HG02973 (cell line): ENCODE results near the gene CDHR3.
"Not testable (repeated sequence)": the region's sequence is repeated elsewhere in the genome, so short reads cannot be mapped to it uniquely, and the experiment has no call there.

Experiments
- ATAC-seq: cut with Tn5 transposase; IDR thresholded peaks from one replicate; pipeline ENCODE4 v1.9.1; 2021; ENCODE audit warnings: moderate library complexity; ENCODE audit not compliant: unreplicated experiment

The CDHR3 gene

DNA sequence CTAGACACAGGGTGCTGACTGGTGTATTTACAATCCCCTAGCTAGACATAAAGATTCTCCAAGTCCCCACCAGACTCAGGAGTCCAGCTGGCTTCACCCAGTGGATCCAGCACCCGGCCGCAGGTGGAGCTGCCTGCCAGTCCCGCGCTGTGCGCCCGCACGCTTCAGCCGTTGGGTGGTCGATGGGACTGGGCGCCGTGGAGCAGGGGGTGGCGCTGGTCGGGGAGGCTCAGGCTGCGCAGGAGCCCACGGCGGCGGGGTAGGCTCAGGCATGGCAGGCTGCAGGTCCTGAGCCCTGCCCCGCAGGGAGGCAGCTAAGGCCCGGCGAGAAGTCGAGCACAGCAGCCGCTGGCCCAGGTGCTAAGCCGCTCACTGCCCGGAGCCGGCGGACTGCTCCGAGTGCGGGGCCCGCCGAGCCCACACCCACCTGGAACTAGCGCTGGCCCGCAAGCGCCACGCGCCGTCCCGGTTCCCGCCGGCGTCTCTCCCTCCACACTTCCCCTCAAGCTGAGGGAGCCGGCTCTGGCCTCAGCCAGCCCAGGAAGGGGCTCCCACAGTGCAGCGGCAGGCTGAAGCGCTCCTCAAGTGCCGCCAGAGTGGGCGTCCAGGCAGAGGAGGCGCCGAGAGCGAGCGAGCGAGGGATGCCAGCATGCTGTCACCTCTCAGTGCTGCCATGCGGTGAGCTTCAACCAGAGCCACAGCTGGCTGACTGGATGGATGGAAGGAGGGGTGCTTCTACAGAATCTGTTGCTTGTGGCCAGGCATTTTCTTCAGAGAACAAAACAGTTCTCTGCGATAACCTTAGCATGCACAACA lies 7.2 kb upstream of the CDHR3 start:
- not testable (repeated sequence) for ATAC-seq

DNA sequence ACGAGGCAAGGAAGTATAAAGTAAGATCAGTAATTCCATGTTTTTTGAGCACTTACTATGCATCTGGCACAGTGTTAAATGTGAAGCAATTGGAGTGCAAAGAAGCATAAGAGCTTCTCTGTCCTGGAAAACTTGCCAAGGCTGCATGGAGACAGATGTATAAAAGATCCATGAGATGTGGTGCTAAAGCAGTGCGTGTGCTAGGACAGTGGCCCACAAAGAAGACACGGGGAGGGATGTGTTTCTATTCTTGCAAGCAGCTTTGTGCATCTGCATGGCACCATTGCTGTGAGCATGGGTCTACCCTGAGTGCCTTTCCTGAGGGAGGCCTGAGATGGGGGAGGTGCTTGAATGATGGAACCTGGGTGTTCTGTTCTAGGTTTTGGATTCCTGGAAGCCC lies 5.1 kb upstream of the CDHR3 start:
- no peak for ATAC-seq

DNA sequence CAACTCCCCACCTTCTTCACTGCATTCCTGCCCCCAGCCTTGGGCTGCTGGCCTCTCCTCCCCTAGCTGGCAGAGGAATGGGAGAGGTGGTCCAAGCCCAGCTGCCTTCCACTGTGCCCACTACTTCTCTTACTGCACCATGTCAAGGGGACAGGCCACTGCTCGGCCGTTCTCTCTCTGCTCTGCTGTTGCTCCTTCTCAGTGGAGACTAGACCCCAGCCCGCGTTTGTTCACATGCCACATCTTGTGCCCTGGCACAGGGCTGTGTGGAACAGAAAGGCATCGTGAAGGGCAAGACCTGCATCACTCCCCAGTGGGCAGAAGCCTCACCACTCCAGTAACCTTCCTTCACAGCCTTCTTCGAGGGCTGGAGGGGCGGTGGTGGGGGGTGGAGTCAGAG lies 711 bp upstream of the CDHR3 start:
- ATAC-seq, result no peak

DNA sequence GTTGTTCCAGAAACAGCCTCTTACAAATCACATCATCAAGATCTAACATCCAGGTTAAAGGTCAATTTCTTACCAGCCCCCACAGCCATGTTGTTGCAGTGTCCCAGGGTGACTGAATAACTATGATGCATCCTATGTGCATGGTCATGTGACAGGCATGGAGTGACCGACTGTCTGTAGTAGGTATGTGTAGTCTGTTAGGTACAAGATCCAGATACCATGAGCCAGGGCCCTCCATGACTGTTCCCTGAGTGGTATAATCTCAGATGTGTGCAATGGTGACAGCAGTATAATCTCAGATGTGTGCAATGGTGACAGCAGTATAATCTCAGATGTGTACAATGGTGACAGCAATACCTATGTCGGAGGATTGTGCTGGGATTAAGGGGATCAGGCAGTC lies 8.8 kb downstream of the CDHR3 start:
- ATAC-seq, result no peak

DNA sequence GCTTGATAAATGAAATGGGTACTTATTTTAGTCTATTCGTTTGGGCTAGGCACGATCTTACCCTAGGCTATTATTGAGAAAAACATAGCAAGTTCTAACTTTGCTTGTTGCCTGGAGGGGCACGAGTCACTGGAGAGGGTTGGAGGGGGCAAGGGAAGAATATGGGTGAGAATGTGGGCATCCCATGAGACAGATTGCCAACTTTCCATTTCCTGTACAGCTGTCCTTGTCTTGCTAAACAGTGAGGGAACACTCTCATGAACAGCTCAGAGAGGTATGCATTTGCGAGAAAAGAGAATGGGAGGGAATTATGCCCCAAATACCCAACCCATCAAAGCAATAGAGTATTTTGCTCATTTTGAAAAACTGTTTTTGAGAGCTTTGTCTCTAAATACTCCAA lies 9.2 kb downstream of the CDHR3 start:
- no peak for ATAC-seq

DNA sequence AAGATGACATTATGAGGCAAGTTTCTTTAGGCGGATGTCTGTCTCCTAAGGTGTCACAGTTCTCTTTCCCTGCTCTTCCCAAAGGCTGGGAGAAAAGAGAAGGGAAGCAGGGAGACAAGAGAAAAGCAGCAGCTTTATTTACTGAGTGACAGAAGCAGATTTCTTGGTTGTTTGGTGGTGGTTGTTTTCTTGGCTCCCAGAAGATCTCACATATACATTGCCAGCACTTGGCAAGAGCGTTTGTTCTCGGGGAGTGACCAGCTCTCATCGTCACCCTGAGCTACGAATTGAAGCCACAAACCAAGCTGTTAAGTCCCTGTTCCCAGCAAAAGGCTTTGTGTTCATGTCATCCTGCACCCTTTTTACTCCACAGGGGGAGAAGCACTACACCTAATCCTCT lies 11.4 kb downstream of the CDHR3 start:
- ATAC-seq, result no peak

DNA sequence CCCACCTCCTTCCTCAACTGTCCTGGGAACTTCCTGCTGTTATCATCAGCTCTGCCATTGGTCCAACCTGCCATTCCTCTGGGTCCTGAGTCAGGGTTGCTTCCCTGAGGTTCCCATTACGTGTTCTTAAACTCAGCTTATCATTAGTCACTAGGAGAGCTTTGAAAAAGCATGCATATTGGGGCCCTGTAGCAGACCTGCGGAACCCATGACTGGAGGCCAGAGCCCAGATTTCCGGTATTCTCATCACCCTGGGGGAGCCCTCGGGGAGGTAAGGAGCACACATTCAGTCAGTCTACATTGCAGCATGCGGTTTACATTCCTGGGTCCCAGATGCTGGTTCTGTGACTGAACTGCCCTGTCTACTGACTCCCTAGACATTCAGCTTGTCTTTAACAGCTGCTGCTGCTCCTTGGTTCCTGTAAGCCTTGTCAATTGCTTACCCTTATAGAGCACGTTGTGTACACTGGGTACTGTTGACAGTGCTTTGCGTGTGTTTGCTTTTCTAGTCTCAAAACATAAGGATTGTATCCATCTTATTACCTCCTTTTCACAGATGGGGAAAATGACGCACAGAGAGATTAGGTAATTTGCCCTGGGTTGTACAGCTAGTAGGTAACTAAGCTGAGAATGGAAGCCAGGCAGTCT lies 12.8 kb downstream of the CDHR3 start:
- ATAC-seq, result no peak

DNA sequence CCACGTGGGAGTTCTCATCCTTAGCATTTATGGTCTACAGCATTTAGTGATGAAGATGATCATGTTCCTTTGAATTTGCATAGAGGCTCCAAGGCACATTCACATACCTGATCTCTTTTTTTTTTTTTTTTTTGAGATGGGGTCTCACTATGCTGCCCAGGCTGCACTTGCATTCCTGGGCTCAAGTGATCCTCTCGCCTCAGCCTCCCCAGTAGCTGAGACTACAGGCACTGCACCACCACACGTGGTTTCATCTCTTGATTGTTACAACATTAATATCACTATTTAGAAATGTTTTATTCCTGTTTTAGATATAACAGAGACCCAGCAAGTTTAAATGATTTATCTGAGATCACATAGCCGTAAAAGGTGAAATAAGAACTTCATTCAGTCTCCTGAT lies 13.8 kb downstream of the CDHR3 start:
- ATAC-seq, result no peak

DNA sequence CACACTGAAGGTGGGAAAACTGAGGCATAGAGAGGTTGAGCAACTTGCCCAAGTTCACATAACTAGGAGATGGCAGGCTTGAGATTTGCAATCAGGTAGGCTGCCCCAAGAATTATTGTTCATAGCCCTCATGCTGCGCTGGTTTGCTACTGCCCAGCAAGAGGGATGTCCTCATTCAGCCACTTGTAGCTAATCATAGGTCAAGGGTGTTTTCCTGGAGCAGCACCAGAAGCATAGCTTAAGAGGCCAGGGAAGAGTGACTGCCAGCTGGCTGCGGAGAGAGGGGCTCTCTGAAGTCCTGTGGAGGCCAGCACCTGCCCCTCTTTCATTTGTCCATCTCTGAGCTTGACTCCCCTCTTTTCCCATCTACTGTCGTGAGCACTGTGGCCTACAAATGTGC lies 15.0 kb downstream of the CDHR3 start:
- ATAC-seq, result no peak

DNA sequence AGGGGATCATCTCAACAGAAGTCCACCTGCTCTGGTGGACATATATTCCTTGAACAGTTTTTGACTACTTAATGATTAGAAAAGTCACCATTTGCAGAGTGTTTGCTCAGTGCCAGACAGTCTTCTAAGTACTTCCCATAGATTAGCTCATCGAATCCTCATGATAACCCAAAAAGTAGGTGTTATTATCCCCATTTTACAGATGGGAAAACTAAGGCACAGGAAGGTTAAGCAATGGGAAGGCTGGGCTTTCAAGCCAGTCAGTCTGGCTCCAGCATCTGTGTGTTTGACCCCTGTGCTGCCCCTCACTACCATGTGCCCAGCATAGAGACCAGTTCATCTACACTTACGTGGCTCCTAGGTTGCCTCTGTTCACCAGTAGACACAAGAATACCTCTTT lies 15.9 kb downstream of the CDHR3 start:
- ATAC-seq, result no peak

DNA sequence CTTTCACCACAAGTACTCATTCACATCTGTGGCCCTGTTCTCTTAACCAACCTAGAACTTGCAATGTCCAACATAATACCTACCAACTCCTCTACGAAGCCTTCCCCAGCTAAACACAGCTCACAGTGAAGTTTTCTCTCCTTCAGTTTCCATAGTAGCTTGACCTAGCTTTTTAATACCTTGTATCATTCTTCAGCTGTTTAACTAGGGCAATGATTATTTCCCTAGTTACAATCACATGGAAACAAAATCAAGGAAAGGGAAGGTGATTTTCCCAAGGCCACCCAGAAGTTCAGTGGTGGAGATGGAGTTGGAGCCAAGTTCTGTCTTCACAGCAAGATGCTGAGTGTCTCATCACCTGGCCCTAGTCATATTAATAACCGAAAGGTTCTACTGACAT lies 16.3 kb downstream of the CDHR3 start:
- ATAC-seq, result no peak

DNA sequence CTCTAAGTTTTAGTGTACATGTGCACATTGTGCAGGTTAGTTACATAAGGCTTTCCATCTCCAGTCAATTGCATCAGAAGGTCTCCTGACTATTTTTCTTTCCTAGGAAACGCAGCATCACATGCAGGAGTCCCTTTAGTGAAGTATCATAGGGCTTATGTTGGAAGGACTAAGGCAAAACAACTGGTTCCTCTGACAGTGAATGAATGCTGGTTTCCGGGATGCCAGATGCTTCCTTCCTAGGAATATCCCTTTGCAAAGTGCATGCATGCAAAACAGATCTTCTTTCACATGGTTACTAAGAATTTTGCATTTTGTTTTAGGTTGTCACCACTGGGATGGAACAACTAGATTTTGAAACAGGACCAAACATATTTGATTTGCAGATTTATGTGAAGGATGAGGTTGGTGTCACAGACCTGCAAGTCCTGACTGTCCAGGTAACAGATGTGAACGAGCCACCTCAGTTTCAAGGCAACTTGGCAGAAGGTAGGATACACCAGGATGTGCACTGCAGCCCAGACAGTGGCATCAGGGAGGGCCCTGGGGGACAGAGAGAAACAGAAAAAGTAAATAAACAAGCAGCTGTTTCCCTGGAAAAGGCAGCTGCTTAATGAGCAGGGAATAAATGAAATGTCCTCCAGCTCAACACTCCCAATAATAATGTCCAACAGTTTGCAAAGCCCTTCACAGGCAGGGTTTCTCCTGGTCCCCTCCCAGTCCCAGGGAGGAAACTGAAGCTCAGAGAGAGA lies 17.8 kb downstream of the CDHR3 start:
- ATAC-seq, result no peak

DNA sequence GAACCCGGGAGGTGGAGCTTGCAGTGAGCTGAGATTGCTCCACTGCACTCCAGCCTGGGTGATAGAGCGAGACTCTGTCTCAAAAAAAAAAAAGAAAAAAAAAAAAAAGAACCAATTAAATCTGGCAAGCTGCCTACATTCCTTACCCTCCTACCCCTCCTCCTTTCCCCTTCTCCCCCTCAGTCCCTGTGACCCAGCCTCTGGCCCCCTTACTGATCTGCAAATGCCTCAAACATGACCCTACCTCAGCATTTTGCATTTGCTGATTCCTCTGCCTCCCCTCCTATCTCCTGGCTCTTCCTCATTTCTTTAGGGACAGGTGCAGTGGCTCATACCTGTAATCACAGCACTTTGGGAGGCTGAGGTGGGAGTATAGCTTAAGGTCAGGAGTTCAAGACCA lies 19.3 kb downstream of the CDHR3 start:
- ATAC-seq, result no peak

DNA sequence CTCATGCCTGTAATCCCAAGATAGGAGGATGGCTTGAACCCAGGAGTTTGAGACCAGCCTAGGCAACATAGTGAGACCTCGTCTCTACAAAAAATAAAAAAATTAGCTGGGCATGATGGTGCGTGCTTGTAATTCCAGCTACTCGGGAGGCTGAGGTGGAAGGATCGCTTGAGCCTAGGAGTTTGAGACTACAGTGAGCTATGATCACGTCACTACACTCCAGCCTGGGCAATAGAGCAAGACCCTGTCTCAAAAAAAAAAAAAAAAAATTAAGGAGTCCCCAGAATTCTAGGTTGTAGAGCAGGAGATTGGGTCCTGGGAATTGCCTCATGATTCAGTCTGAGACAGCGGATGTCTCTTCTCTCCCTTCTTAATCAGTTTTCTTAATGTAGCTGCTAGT lies 21.7 kb downstream of the CDHR3 start:
- ATAC-seq, result not testable (repeated sequence)

DNA sequence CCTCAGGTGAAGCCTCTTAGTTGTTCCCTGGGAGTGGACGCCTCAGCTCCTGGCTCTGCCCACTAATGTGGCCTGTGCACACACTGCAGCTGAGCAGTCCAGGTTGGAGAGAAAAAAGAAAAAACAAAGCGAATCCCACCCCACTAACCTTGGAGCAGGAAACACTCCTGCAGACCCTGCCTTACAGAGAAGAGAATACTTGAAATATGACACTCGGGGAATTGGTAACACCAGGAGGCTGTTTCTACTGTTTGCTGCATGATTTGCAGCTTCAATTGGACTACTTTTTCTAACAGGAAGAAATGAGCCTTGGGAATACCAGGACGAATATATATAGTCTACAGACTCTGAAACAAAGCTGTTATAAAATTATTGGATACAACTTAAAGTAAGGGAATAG lies 22.2 kb downstream of the CDHR3 start:
- no peak for ATAC-seq

DNA sequence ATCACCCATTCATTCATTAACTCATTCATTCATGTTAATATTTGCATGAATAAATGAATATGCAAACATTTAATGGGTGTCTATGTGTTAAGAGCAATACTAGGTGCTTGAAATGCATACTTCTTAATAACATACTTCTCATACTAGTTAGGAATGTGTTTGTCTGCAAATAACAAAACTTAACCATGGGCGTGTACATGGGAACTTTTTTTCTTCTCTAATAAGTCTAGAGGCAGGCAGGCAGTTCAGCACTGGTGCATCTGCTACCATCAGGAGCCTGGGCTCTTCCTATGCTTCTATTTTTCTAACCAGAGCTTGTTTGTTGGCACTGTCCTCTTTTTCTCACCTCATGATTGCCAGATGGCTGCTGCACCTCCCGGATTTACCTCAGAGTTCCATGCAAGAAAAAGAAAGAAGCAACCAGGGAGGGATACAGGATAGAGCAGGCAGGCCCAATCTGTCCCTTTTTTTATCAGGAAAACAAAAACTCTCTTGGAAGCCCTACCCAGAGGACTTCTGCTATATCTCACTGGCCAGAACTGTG lies 22.7 kb downstream of the CDHR3 start:
- no peak for ATAC-seq

DNA sequence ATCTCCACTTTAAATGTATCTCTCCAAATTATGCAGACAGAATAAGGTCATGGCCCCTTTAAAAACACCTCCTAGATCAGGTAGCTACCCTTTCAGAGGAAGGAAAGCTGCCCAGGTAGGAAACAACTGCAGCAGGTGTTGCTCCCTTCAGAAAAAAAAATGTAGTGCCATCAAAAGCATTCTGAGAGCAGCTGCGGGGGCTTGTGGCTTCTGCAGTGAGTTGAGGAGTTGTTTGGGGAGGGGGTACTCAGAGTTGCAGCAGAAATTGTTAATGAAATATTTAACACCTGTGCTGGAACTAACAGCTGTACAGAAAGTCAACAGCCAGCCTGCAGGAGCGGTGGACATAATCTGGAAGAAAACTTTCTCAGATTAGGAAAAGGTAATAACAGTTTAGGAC lies 24.0 kb downstream of the CDHR3 start:
- ATAC-seq, result no peak

DNA sequence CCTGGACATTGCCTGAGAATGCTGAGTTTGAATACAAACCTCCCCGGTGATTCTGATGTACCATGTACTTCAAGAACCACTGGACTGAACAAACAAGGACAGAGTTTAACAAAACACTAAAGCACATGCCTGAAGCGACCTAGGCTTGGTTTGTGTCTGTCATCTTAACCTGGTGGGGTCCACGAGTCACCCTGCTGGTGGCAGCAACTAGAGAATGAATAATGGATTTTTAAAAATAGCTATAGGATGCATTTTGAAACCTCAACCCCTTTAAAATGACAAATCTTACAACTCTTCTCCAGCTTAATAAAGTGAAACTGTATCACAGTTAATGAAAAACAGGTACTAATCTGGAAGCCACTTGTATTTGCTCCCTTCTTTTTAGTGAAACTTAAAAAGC lies 25.2 kb downstream of the CDHR3 start:
- no peak for ATAC-seq

DNA sequence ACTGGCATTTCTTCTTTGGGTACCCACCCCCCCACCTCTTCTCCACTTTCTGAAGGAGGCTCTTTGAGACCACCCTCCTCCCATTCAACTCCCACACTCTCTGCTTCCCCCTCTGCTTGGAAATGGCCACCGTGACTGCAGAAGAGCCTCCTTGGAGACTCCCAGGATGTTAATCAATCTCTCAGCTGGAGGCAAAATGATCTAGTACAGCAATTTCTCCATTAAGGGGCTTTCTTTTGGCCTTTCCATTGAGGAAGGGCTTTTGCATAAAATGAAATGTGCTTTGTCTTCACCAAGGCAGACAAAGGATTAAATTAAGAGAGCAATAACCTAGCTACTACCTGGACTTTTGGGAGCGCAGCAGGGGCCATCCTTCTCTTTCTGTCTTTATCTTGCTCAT lies 26.1 kb downstream of the CDHR3 start:
- ATAC-seq, result no peak

DNA sequence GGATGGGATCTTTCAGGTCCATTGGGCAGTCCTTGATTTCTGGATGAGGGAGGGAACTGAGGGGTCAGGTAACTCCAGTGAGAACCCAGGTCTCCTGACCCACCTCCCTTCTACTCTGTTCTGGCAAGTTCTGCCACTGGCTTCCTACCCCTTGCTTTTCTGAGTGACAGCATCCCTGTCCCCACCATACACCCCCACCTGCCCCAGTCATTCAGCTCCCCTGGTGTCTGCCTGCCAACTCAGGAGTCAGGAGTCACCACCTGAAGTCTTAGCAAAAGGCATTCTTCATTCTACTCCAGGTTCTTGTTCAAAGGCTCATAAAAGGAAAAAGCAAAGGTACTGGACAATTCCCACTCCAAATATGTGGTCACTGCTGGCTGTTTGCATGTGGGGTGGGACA lies 26.6 kb downstream of the CDHR3 start:
- no peak for ATAC-seq

DNA sequence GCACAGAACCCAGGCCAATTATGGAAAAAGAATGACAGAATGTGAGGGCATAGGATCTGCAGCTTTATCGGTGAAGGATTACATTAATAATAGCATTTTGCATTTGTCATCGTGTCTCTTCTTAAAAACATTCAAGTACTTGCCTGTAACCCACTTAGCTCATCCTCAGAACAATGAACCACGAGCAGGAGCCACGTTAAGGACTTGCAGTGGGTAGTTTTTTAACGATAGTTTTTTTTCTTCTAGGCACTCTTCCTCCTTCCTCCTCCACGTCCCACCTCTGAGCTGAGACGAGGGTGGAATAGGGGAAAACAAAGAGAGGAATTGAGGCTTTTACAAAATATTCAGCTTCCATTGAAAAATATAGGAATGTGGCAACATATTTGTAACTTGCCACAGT lies 27.1 kb downstream of the CDHR3 start:
- no peak for ATAC-seq
